Activated naive CD4-positive, alpha-beta T cell treated with anti-CD3 and anti-CD28 coated beads, Interleukin-2, amount 50 U/mL, for 24 hours (primary cell): ENCODE data around the gene RAP2A.

Experiments used
- H3K27ac Mint-ChIP-seq: one replicate; pipeline ENCODE4 v1.8.0; 2021; ENCODE audit warnings: mild to moderate bottlenecking, mixed read lengths
- H3K27me3 Mint-ChIP-seq: one replicate; pipeline ENCODE4 v1.8.0; 2021; ENCODE audit warnings: mixed read lengths
- H3K36me3 Mint-ChIP-seq: one replicate; pipeline ENCODE4 v1.8.0; 2021; ENCODE audit warnings: mixed read lengths
- H3K4me1 Mint-ChIP-seq: one replicate; pipeline ENCODE4 v1.8.0; 2021; ENCODE audit warnings: mixed read lengths
- H3K4me3 Mint-ChIP-seq: one replicate; pipeline ENCODE4 v1.8.0; 2021; ENCODE audit warnings: mild to moderate bottlenecking, mixed read lengths
- H3K9me3 Mint-ChIP-seq: one replicate; pipeline ENCODE4 v1.8.0; 2021; ENCODE audit warnings: mixed read lengths

The RAP2A gene

DNA sequence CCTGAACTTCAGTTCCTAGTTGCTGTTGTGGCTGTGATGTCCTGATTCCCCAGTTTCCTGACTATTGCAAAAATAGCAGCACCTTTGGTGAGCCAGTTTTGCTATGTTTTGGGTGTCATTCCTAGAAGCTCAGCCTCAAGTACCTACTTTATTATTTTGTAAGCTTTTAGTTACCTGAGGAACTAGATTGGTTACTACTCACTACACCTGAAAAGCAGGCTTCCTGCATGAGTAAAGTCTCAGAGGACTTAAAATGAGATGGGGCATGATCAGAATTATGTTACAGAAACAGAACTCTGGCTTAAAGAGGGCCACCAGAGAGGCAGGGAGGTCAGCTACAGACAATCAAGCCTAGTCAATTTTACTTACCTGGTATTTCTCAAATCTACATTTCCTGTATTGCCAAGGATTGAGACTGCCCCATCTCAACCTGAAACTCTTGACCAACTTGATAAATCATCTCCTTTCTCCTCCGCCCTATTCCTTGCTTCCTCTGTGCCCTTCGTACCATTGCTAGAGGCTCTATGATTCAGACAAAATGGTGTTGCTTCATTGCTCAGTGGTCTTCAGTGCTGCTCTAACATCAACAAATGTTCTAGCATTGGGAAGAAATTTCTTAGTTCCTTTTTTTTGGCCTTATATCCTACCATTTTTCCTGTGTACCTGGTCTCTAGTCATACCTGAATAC lies 58.9 kb downstream of the RAP2A start:
- Mint-ChIP-seq H3K4me3 (no peak overlapping the region), H3K36me3 (no peaks in the 10 kb centered on the region), H3K9me3 (peaks cover 20% of the 10 kb centered on the region), H3K27ac (no peak overlapping the region), H3K4me1 (peaks cover 4% of the 10 kb centered on the region), H3K27me3 (no peaks in the 10 kb centered on the region)

GRCh38 chr13:97493456-97493855 lies 59.5 kb downstream of the RAP2A start:
- Mint-ChIP-seq H3K4me3 (no peak overlapping the region), H3K4me1 (peaks cover 4% of the 10 kb centered on the region), H3K27me3 (peaks cover 1% of the 10 kb centered on the region), H3K27ac (no peak overlapping the region), H3K36me3 (no peaks in the 10 kb centered on the region), H3K9me3 (peaks cover 20% of the 10 kb centered on the region)

DNA sequence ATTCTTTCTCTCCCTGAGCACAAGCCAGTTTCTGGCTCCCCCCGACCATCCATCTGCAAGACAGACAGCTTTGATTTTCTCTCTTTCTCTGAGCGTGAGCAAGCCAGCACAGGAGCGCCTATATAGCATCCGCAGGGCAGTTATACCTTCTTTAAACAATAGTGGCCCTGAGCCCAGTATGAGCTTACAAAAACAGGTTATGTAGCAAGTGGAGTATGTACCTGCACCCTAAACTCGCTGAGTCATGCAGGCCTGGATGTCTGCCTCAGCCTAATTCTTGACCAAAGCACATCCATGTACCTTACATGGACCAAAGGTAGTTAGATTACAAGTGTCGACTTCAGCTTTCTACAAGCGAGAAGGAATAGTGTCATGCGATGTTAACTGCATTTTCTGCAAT lies 61.7 kb downstream of the RAP2A start:
- Mint-ChIP-seq H3K4me1 (no peaks in the 10 kb centered on the region), H3K9me3 (peaks cover 13% of the 10 kb centered on the region), H3K36me3 (no peaks in the 10 kb centered on the region), H3K27ac (no peak overlapping the region), H3K4me3 (no peak overlapping the region), H3K27me3 (peaks cover 1% of the 10 kb centered on the region)

DNA sequence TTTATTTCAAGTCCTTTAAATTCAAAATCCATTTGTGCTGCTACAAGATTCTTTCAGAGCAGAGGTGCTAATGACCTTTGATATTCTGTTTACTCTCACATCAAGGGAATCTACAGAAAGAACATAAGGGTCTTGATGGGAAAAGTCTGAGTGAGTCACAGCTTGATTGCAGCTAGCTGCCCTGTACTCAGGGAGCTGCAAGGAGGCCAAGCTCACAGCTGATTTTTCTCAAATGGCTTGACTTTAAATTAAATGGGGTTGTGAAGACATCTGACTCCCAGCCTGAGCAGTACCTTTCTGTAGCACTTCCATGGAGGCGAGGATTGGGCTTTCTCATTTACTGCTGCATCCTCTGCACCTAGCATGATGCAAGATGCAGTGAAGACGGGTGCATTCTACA lies 62.5 kb downstream of the RAP2A start:
- H3K9me3 Mint-ChIP-seq, result peaks cover 5% of the 10 kb centered on the region
- H3K4me3 Mint-ChIP-seq, result no peak overlapping the region
- H3K36me3 Mint-ChIP-seq, result no peaks in the 10 kb centered on the region
- peaks cover 6% of the 10 kb centered on the region for H3K27me3 Mint-ChIP-seq
- H3K4me1 Mint-ChIP-seq, result no peaks in the 10 kb centered on the region
- no peak overlapping the region for H3K27ac Mint-ChIP-seq

DNA sequence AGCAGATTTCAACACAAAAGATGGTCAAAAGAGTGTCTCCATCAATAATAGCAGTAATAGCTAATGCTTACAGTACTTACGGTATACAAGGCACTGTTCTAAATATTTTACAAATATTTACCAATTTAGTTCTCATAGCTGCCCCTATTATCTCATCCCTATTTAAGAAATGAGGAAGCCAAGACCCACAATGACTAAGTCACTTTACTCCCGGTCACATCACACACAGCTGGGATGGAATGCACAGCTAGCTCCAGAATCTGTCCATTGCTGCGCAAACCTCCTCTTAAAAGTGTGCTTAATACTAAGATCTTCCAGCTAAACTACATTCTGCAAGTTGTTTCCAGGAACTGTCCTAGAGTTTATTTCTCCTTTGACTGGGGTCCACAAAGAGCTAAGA lies 63.4 kb downstream of the RAP2A start:
- no peak overlapping the region for H3K4me3 Mint-ChIP-seq
- no peak overlapping the region for H3K27ac Mint-ChIP-seq
- H3K36me3 Mint-ChIP-seq, result no peaks in the 10 kb centered on the region
- peaks cover 6% of the 10 kb centered on the region for H3K27me3 Mint-ChIP-seq
- no peaks in the 10 kb centered on the region for H3K4me1 Mint-ChIP-seq
- peaks cover 5% of the 10 kb centered on the region for H3K9me3 Mint-ChIP-seq

- Mint-ChIP-seq H3K4me1 (no peaks in the 10 kb centered on the region), H3K36me3 (no peaks in the 10 kb centered on the region), H3K27me3 (peaks cover 9% of the 10 kb centered on the region), H3K27ac (no peak overlapping the region), H3K9me3 (peaks cover 3% of the 10 kb centered on the region), H3K4me3 (no peak overlapping the region)
These were observed 64.5 kb downstream of the RAP2A start for GRCh38 chr13:97498419-97498818.

- Mint-ChIP-seq H3K4me1 (no peaks in the 10 kb centered on the region), H3K9me3 (no peaks in the 10 kb centered on the region), H3K4me3 (no peak overlapping the region), H3K27ac (no peak overlapping the region), H3K36me3 (no peaks in the 10 kb centered on the region), H3K27me3 (peaks cover 9% of the 10 kb centered on the region)
These were observed 65.2 kb downstream of the RAP2A start for GRCh38 chr13:97499181-97499580.

DNA sequence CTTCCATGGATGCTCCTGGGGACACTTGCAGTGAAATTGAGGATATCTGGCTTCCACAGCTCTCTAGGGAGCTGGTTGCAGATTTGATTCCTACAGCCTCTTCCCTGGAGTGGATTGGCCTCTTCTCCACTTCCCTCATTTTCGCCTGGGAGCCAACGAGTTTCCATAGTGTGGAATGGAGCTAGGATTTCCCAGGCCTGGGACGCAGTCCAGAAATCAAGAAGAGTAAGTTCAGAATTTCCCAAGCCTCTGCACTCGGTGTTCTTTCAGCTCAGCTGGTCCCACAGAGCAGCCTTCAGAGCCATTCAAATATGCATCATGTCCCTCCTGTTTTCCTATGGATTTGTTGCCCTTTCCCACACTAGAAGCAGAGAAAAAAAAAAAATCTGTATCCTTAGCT lies 68.2 kb downstream of the RAP2A start:
- Mint-ChIP-seq H3K36me3 (no peaks in the 10 kb centered on the region), H3K9me3 (no peaks in the 10 kb centered on the region), H3K27me3 (peaks cover 9% of the 10 kb centered on the region), H3K27ac (no peak overlapping the region), H3K4me1 (no peaks in the 10 kb centered on the region), H3K4me3 (no peak overlapping the region)

DNA sequence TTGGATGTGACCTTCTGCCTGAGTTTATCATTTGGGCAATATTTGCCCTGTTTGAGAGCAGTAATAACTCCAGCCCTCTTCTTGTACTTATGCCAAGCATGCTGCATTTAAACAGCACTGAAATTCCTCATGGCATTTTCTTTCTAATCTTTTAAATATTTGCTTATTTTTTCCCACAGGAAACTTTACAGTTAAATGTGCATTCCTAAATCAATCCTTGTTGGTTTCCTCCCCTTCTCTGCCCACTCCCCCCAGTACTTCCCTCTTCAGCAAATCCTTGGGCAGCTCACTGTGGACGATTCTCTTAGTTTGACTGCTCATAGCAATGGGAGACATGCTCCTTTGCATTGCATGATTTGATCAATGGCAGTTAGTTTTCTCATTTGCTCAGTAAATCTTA lies 68.7 kb downstream of the RAP2A start:
- no peaks in the 10 kb centered on the region for H3K4me1 Mint-ChIP-seq
- no peaks in the 10 kb centered on the region for H3K36me3 Mint-ChIP-seq
- peaks cover 9% of the 10 kb centered on the region for H3K27me3 Mint-ChIP-seq
- H3K4me3 Mint-ChIP-seq, result no peak overlapping the region
- H3K27ac Mint-ChIP-seq, result no peak overlapping the region
- no peaks in the 10 kb centered on the region for H3K9me3 Mint-ChIP-seq

DNA sequence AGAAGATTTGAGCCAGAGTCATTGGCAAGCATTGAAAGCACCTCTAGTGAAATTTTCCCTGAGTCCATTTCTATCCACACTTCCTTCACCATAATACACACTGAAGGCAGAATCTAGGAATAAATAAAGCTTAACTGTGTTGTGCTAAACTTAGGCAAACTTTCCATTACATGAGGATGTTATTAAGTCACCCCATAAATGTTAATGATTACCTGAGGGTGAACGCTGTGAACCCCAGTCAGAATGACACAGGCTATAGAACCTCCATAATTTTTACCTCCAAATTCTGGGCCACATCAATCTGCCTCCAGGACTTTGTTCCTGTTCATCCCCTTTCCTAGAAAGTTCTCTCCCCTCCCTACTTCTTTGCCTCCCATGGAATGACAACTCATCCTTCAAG lies 71.0 kb downstream of the RAP2A start:
- H3K27ac Mint-ChIP-seq, result no peak overlapping the region

GRCh38 chr13:97506511-97506910 lies 72.5 kb downstream of the RAP2A start:
- Mint-ChIP-seq H3K4me3 (no peak overlapping the region), H3K36me3 (peaks cover 4% of the 10 kb centered on the region), H3K27ac (no peak overlapping the region), H3K4me1 (no peaks in the 10 kb centered on the region), H3K27me3 (peaks cover 6% of the 10 kb centered on the region), H3K9me3 (peaks cover 9% of the 10 kb centered on the region)

More for the DNA sequence above, 71.0 kb downstream of the RAP2A start:
- peaks cover 3% of the 10 kb centered on the region for H3K9me3 Mint-ChIP-seq
- no peak overlapping the region for H3K4me3 Mint-ChIP-seq
- no peaks in the 10 kb centered on the region for H3K4me1 Mint-ChIP-seq
- peaks cover 11% of the 10 kb centered on the region for H3K27me3 Mint-ChIP-seq
- peaks cover 3% of the 10 kb centered on the region for H3K36me3 Mint-ChIP-seq

- H3K27me3 Mint-ChIP-seq, result peaks cover 12% of the 10 kb centered on the region
- H3K27ac Mint-ChIP-seq, result no peak overlapping the region
- H3K9me3 Mint-ChIP-seq, result peaks cover 19% of the 10 kb centered on the region
- H3K4me3 Mint-ChIP-seq, result no peak overlapping the region
- no peaks in the 10 kb centered on the region for H3K4me1 Mint-ChIP-seq
- peaks cover 6% of the 10 kb centered on the region for H3K36me3 Mint-ChIP-seq
These were observed 78.8 kb downstream of the RAP2A start for GRCh38 chr13:97512732-97513131.

GRCh38 chr13:97515643-97516042 lies 81.7 kb downstream of the RAP2A start:
- Mint-ChIP-seq H3K36me3 (peaks cover 2% of the 10 kb centered on the region), H3K27me3 (peaks cover 10% of the 10 kb centered on the region), H3K9me3 (peaks cover 10% of the 10 kb centered on the region), H3K27ac (no peak overlapping the region), H3K4me3 (no peak overlapping the region), H3K4me1 (no peaks in the 10 kb centered on the region)

GRCh38 chr13:97517967-97518366 lies 84.0 kb downstream of the RAP2A start:
- no peaks in the 10 kb centered on the region for H3K36me3 Mint-ChIP-seq
- H3K4me1 Mint-ChIP-seq, result no peaks in the 10 kb centered on the region
- no peak overlapping the region for H3K4me3 Mint-ChIP-seq
- no peak overlapping the region for H3K27ac Mint-ChIP-seq
- H3K9me3 Mint-ChIP-seq, result no peaks in the 10 kb centered on the region
- H3K27me3 Mint-ChIP-seq, result peaks cover 10% of the 10 kb centered on the region
